Subcutaneous abdominal adipose tissue (tissue), 5 donors: ENCODE data around the gene STAB2.

Experiments
- H3K27ac ChIP-seq: one replicate; pipeline ENCODE4 v1.7.0; 2013; ENCODE audit warnings: low read depth, mild to moderate bottlenecking, inconsistent platforms, low read length, moderate library complexity
- H3K27me3 ChIP-seq, 5 donors: one replicate each; pipeline ENCODE4 v1.7.0; 2013; ENCODE audit warnings: low read length in 5 of 5, inconsistent platforms in 1 of 5; ENCODE audit not compliant: control insufficient read depth in 5 of 5, insufficient read depth in 4 of 5
- H3K36me3 ChIP-seq, 5 donors: one replicate each; pipeline ENCODE4 v1.7.0; 2013; ENCODE audit warnings: low read length in 5 of 5; ENCODE audit not compliant: control insufficient read depth in 5 of 5, insufficient read depth in 5 of 5
- H3K4me1 ChIP-seq, 5 donors: one replicate each; pipeline ENCODE4 v1.7.0; 2013; ENCODE audit warnings: low read length in 5 of 5, mild to moderate bottlenecking in 3 of 5, moderate library complexity in 1 of 5; ENCODE audit not compliant: control insufficient read depth in 5 of 5, insufficient read depth in 5 of 5
- H3K4me3 ChIP-seq, 5 donors: one replicate each; pipeline ENCODE4 v1.7.0; 2013; ENCODE audit warnings: low read length in 5 of 5, low read depth in 1 of 5
- H3K9ac ChIP-seq, 5 donors: one replicate each; pipeline ENCODE4 v1.7.0; 2013; ENCODE audit warnings: low read length in 5 of 5, mild to moderate bottlenecking in 4 of 5, moderate library complexity in 3 of 5
- H3K9me3 ChIP-seq, 5 donors: one replicate each; pipeline ENCODE4 v1.7.0; 2013; ENCODE audit warnings: low read length in 5 of 5; ENCODE audit not compliant: control insufficient read depth in 5 of 5
- donor health status: healthy.
- donor health status: healthy.
- donor health status: healthy.
- donor health status: healthy.
- donor health status: healthy.

Gene STAB2

GRCh38 chr12:103727638-103728037 is 140.6 kb downstream of the STAB2 start:
- Histone ChIP-seq H3K9ac (no peak overlapping the region), H3K4me1 (no peaks in the 10 kb centered on the region), H3K9me3 (peaks cover 2 to 13% (median 10%) of the 10 kb centered on the region in 5 donors), H3K27ac (no peak overlapping the region), H3K4me3 (no peak overlapping the region), H3K27me3 (no peaks in the 10 kb centered on the region), H3K36me3 (no peaks in the 10 kb centered on the region)

DNA sequence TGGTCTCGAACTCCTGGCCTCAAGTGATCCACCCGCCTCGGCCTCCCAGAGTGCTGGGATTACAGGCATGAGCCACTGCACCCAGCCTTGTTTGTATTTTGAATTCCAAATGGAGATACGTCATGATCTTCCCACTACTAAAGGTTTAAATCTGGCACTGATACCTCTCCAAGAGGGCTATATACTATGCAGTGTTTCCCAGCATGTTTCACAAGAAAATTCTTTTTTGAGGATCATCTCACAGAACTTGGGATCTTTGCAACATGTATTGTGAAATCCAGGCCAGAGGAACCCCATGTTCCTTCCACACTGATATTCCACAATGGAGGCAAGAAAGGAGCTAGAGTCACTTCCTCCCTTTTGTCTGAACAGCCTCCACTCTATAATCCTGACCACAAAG is 141.2 kb downstream of the STAB2 start:
- Histone ChIP-seq H3K4me3 (no peak overlapping the region), H3K4me1 (no peaks in the 10 kb centered on the region), H3K9me3 (peaks cover 2 to 13% (median 10%) of the 10 kb centered on the region in 5 donors), H3K9ac (no peak overlapping the region), H3K27ac (no peak overlapping the region), H3K36me3 (no peaks in the 10 kb centered on the region), H3K27me3 (no peaks in the 10 kb centered on the region)

- Histone ChIP-seq H3K36me3 (no peaks in the 10 kb centered on the region), H3K4me1 (no peaks in the 10 kb centered on the region), H3K9me3 (peaks cover 2 to 13% (median 10%) of the 10 kb centered on the region in 5 donors), H3K9ac (no peak overlapping the region), H3K27ac (no peak overlapping the region), H3K4me3 (no peak overlapping the region), H3K27me3 (no peaks in the 10 kb centered on the region)
Measured at GRCh38 chr12:103729499-103729898, 142.4 kb downstream of the STAB2 start.

- no peaks in the 10 kb centered on the region for H3K36me3 ChIP-seq
- peaks cover 2 to 13% (median 10%) of the 10 kb centered on the region in 5 donors for H3K9me3 ChIP-seq
- no peaks in the 10 kb centered on the region for H3K27me3 ChIP-seq
- no peak overlapping the region for H3K4me3 ChIP-seq
- no peaks in the 10 kb centered on the region for H3K4me1 ChIP-seq
- H3K27ac ChIP-seq, result no peak overlapping the region
- no peak overlapping the region for H3K9ac ChIP-seq
Measured at GRCh38 chr12:103731539-103731938, 144.5 kb downstream of the STAB2 start.

- Histone ChIP-seq H3K9ac (no peak overlapping the region), H3K9me3 (peaks cover 2 to 13% (median 10%) of the 10 kb centered on the region in 5 donors), H3K4me3 (no peak overlapping the region), H3K27ac (no peak overlapping the region), H3K36me3 (no peaks in the 10 kb centered on the region), H3K27me3 (no peaks in the 10 kb centered on the region), H3K4me1 (no peaks in the 10 kb centered on the region)
Measured at GRCh38 chr12:103734863-103735262, 147.8 kb downstream of the STAB2 start.

- H3K27me3 ChIP-seq, result no peaks in the 10 kb centered on the region
- no peak overlapping the region for H3K27ac ChIP-seq
- no peak overlapping the region for H3K9ac ChIP-seq
- H3K4me1 ChIP-seq, result no peaks in the 10 kb centered on the region
- H3K4me3 ChIP-seq, result no peak overlapping the region
- H3K36me3 ChIP-seq, result no peaks in the 10 kb centered on the region
- H3K9me3 ChIP-seq, result peaks cover 2 to 13% (median 10%) of the 10 kb centered on the region in 5 donors
Measured at GRCh38 chr12:103735291-103735690, 148.2 kb downstream of the STAB2 start.

- Histone ChIP-seq H3K4me1 (no peaks in the 10 kb centered on the region), H3K9ac (no peak overlapping the region), H3K4me3 (no peak overlapping the region), H3K9me3 (peaks cover 0 to 3% (median 3%) of the 10 kb centered on the region in 5 donors), H3K27ac (no peak overlapping the region), H3K36me3 (no peaks in the 10 kb centered on the region), H3K27me3 (no peaks in the 10 kb centered on the region)
Measured at GRCh38 chr12:103736572-103736971, 149.5 kb downstream of the STAB2 start.

DNA sequence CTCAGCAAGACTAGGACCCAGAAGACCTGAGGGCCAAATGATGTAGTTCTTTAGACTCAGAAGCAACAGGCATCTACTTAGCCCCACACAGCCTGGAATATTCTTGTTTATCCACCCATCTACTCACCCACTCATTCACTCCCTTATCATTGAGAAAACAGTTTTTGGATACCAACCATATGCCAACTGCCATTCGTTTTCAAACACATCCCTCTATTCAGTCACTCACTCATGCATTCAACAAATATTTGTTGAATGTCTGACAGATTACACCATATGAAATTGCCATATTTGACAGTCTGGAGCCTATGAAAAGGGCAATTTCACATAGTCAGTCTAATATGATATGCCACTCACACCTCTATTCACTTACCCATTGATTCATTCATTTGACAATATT is 150.8 kb downstream of the STAB2 start:
- Histone ChIP-seq H3K9me3 (no peaks in the 10 kb centered on the region), H3K27me3 (no peaks in the 10 kb centered on the region), H3K4me1 (peaks cover 0 to 5% (median 0%) of the 10 kb centered on the region in 5 donors), H3K27ac (no peak overlapping the region), H3K4me3 (no peak overlapping the region), H3K9ac (no peak overlapping the region), H3K36me3 (no peaks in the 10 kb centered on the region)

GRCh38 chr12:103742349-103742932 is 155.4 kb downstream of the STAB2 start:
- peak overlapping the region in 1 of 5 donors; percentile 43 for H3K4me3 ChIP-seq
- no peaks in the 10 kb centered on the region for H3K9me3 ChIP-seq
- H3K9ac ChIP-seq, result no peak overlapping the region
- H3K36me3 ChIP-seq, result no peaks in the 10 kb centered on the region
- H3K27me3 ChIP-seq, result peaks cover 0 to 3% (median 0%) of the 10 kb centered on the region in 5 donors
- H3K4me1 ChIP-seq, result peaks cover 0 to 5% (median 0%) of the 10 kb centered on the region in 5 donors
- H3K27ac ChIP-seq, result no peak overlapping the region

DNA sequence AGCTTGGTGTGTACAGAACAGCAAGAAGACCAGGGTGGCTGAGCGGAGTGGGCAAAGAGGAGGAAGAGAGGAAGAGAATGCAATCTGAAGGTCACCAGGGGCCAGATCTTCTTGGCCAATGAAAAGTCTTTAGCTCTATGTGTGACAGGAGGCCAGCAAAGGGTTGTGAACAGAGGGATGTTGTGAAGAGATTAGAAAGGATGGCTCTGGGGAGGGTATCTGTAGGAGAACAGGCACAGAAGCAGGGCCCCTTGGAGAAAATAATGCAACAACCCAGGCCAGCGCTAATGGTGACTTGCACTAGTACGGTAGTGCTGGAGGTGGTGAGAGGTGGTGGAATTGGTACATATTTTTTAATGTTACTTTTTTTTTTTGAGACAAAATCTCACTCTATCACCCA is 156.7 kb downstream of the STAB2 start:
- Histone ChIP-seq H3K4me3 (no peak overlapping the region), H3K9me3 (no peaks in the 10 kb centered on the region), H3K4me1 (peaks cover 0 to 5% (median 0%) of the 10 kb centered on the region in 5 donors), H3K27me3 (peaks cover 0 to 6% (median 0%) of the 10 kb centered on the region in 5 donors), H3K27ac (no peak overlapping the region), H3K9ac (no peak overlapping the region), H3K36me3 (no peaks in the 10 kb centered on the region)
